ENCODE results near the gene FGD3. TPM values are rescaled to one million over a fixed set of nuclear protein-coding genes. Genes with fewer than 3 reads are reported as not detected.

Gene FGD3
- total and polyA plus RNA-seq, 2 donors (not counting 1 experiment from before 2014, with no cell fraction given): not detected

- Histone ChIP-seq H3K4me1 (ENCODE audit: control insufficient read depth, extremely low read depth, insufficient read depth, low read length) (no peaks in the 10 kb centered on the region), H4K20me1 (ENCODE audit: control insufficient read depth, extremely low read depth, insufficient read depth, low read length) (no peaks in the 10 kb centered on the region), H3K4me2 (ENCODE audit: extremely low read depth, insufficient read depth, low read length) (no peak overlapping the region), H3K79me2 (ENCODE audit: control insufficient read depth, insufficient read depth, low read length) (no peaks in the 10 kb centered on the region), H3K4me3 (replicated peaks in 1 of 4; ENCODE audit: control extremely low read depth in 1 of 4, insufficient read depth in 1 of 4, low read depth in 3 of 4, low read length in 4 of 4) (no peak overlapping the region), H3K36me3 (ENCODE audit: control insufficient read depth, insufficient read depth, low read length) (no peaks in the 10 kb centered on the region), H3K27me3 (ENCODE audit: control insufficient read depth, insufficient read depth, low read length) (no peaks in the 10 kb centered on the region), H3K9ac (ENCODE audit: insufficient read depth, low read length) (no peak overlapping the region), H3K9me3 (ENCODE audit: control insufficient read depth, insufficient read depth, low read depth, low read length) (no peaks in the 10 kb centered on the region), H3K27ac (ENCODE audit: insufficient read depth, low read length) (no peak overlapping the region), H2AFZ (ENCODE audit: low read length) (no peak overlapping the region)
- no peak for TF ChIP-seq EZH2 (IDR thresholded peaks at IDR 0.05; ENCODE audit: low read length, missing control alignments)
- TF ChIP-seq CTCF (conservative IDR thresholded peaks at IDR 0.05 in 1 of 2, IDR thresholded peaks at IDR 0.05 in 1 of 2; ENCODE audit: low read depth in 1 of 2, low read length in 2 of 2): no peak
- peak in 1 of 2 donors; percentile 89 for DNase-seq (ENCODE audit: low read depth in 2 of 2)
These were observed 23.2 kb downstream of the FGD3 start for GRCh38 chr9:92970467-92970923.

- no peaks in the 10 kb centered on the region for H3K27me3 ChIP-seq (ENCODE audit: control insufficient read depth, insufficient read depth, low read length)
- H4K20me1 ChIP-seq (ENCODE audit: control insufficient read depth, extremely low read depth, insufficient read depth, low read length): no peaks in the 10 kb centered on the region
- no peaks in the 10 kb centered on the region for H3K9me3 ChIP-seq (ENCODE audit: control insufficient read depth, insufficient read depth, low read depth, low read length)
- H3K9ac ChIP-seq (ENCODE audit: insufficient read depth, low read length): no peak overlapping the region
- no peaks in the 10 kb centered on the region for H3K36me3 ChIP-seq (ENCODE audit: control insufficient read depth, insufficient read depth, low read length)
- no peaks in the 10 kb centered on the region for H3K4me1 ChIP-seq (ENCODE audit: control insufficient read depth, extremely low read depth, insufficient read depth, low read length)
- TF ChIP-seq CTCF (conservative IDR thresholded peaks at IDR 0.05 in 1 of 2, IDR thresholded peaks at IDR 0.05 in 1 of 2; ENCODE audit: low read depth in 1 of 2, low read length in 2 of 2) (no peak), EZH2 (IDR thresholded peaks at IDR 0.05; ENCODE audit: low read length, missing control alignments) (no peak)
- no peak overlapping the region for H3K4me2 ChIP-seq (ENCODE audit: extremely low read depth, insufficient read depth, low read length)
- no peaks in the 10 kb centered on the region for H3K79me2 ChIP-seq (ENCODE audit: control insufficient read depth, insufficient read depth, low read length)
- no peak overlapping the region for H2AFZ ChIP-seq (ENCODE audit: low read length)
- H3K27ac ChIP-seq (ENCODE audit: insufficient read depth, low read length): no peak overlapping the region
- H3K4me3 ChIP-seq (replicated peaks in 1 of 4; ENCODE audit: control extremely low read depth in 1 of 4, insufficient read depth in 1 of 4, low read depth in 3 of 4, low read length in 4 of 4): no peak overlapping the region
- no peak for DNase-seq (ENCODE audit: low read depth in 2 of 2)
These were observed 23.8 kb downstream of the FGD3 start for GRCh38 chr9:92971121-92971520.

- no peaks in the 10 kb centered on the region for H3K79me2 ChIP-seq (ENCODE audit: control insufficient read depth, insufficient read depth, low read length)
- H3K4me1 ChIP-seq (ENCODE audit: control insufficient read depth, extremely low read depth, insufficient read depth, low read length): no peaks in the 10 kb centered on the region
- H3K27me3 ChIP-seq (ENCODE audit: control insufficient read depth, insufficient read depth, low read length): no peaks in the 10 kb centered on the region
- DNase-seq (ENCODE audit: low read depth in 2 of 2): no peak
- TF ChIP-seq CTCF (conservative IDR thresholded peaks at IDR 0.05 in 1 of 2, IDR thresholded peaks at IDR 0.05 in 1 of 2; ENCODE audit: low read depth in 1 of 2, low read length in 2 of 2) (no peak), EZH2 (IDR thresholded peaks at IDR 0.05; ENCODE audit: low read length, missing control alignments) (no peak)
- H3K4me3 ChIP-seq (replicated peaks in 1 of 4; ENCODE audit: control extremely low read depth in 1 of 4, insufficient read depth in 1 of 4, low read depth in 3 of 4, low read length in 4 of 4): no peak overlapping the region
- no peaks in the 10 kb centered on the region for H3K9me3 ChIP-seq (ENCODE audit: control insufficient read depth, insufficient read depth, low read depth, low read length)
- H3K9ac ChIP-seq (ENCODE audit: insufficient read depth, low read length): no peak overlapping the region
- no peaks in the 10 kb centered on the region for H4K20me1 ChIP-seq (ENCODE audit: control insufficient read depth, extremely low read depth, insufficient read depth, low read length)
- no peak overlapping the region for H3K4me2 ChIP-seq (ENCODE audit: extremely low read depth, insufficient read depth, low read length)
- H2AFZ ChIP-seq (ENCODE audit: low read length): no peak overlapping the region
- H3K36me3 ChIP-seq (ENCODE audit: control insufficient read depth, insufficient read depth, low read length): no peaks in the 10 kb centered on the region
- H3K27ac ChIP-seq (ENCODE audit: insufficient read depth, low read length): no peak overlapping the region
These were observed 24.5 kb downstream of the FGD3 start for GRCh38 chr9:92971776-92972175.

Measured in fibroblast of lung (primary cell).